C4-2B (cell line): Measurements from ENCODE around the gene COQ8A.

ENCODE experiments used
- CTCF ChIP-seq: fragments of 450-650 bp; conservative IDR thresholded peaks from 2 replicates; pipeline ENCODE4 v1.5.1; 2017; ENCODE audit warnings: mild to moderate bottlenecking
- ZFX ChIP-seq: fragments of 450-650 bp; IDR thresholded peaks from 2 replicates; pipeline ENCODE4 v1.6.1; 2017

- TF ChIP-seq CTCF = no peak
- TF ChIP-seq ZFX = no peak
These were observed 26.6 kb downstream of the COQ8A start for GRCh38 chr1:226966683-226967082.
